Right lobe of liver (tissue), 4 donors: ENCODE data around the gene SEPTIN10.

ENCODE experiments used
- CTCF ChIP-seq, 4 donors: fragments of 200-600 bp in 3 of 4; fragments of 450-650 bp in 1 of 4; IDR thresholded peaks; one replicate each; pipeline versions ENCODE4 v1.5.1 to v1.8.0; 2016 to 2022; ENCODE audit warnings: antibody characterized with exemption in 4 of 4, mild to moderate bottlenecking in 2 of 4
- POLR2A ChIP-seq: fragments of 450-650 bp; IDR thresholded peaks from one replicate; pipeline ENCODE4 v1.6.1; 2017; ENCODE audit warnings: antibody characterized with exemption, mild to moderate bottlenecking
- donor health status: DM: no; HTN: no; CAD: no.
- donor health status: DM: no; HTN: no; CAD: no.
- donor health status: DM: no; HTN: yes; CAD: no.

- no peak for TF ChIP-seq CTCF (IDR thresholded peaks at IDR 0.05)
- no peak for TF ChIP-seq POLR2A
Measured at GRCh38 chr2:109503191-109503590, 110.6 kb downstream of the SEPTIN10 start.
